SK-N-SH (cell line): ENCODE measurements around the gene REX1BD. TPM values are rescaled to one million over a fixed set of nuclear protein-coding genes. Genes with fewer than 3 reads are reported as not detected.

Source experiments
- CTCF ChIA-PET: fragments of 300-600, 350-600 bp; formaldehyde crosslinking; extraction: SDS; loops from one replicate; lab custom pipeline; 2021; lab: Yijun Ruan, JAX
- POLR2A ChIA-PET: fragments of 350-600 bp; sonication (Branson Sonifier 250); formaldehyde crosslinking; extraction: SDS; loops from one replicate; lab custom pipeline; 2020; ENCODE audit warnings: antibody characterized with exemption, inconsistent platforms; lab: Yijun Ruan, JAX
- DNase-seq: peaks from one replicate; pipeline ENCODE4 v3.0.0; 2012
- H2AFZ ChIP-seq: fragments of 200-600 bp; sonication (generic); 2 replicates; pipeline ENCODE4 v1.8.1; 2016; ENCODE audit warnings: antibody characterized with exemption, mild to moderate bottlenecking, low read depth
- H3F3A ChIP-seq: fragments of 200-600 bp; sonication (generic); replicated peaks from 2 replicates; pipeline ENCODE3; 2016; ENCODE audit warnings: antibody characterized with exemption, mild to moderate bottlenecking; ENCODE audit not compliant: insufficient read depth
- H3K27ac ChIP-seq, 2 experiments: fragments of 200-500 bp in 1 of 2; fragments of 200-600 bp in 1 of 2; sonication (Bioruptor generic) in 1 of 2; sonication (generic), shearing (Covaris generic) in 1 of 2; 2 replicates each; pipeline versions ENCODE4 v1.5.1 to v1.6.1; 2014 to 2016; ENCODE audit warnings: low read depth in 2 of 2, inconsistent platforms in 1 of 2, low read length in 1 of 2, mild to moderate bottlenecking in 1 of 2, mixed read lengths in 1 of 2
- H3K27me3 ChIP-seq: fragments of 200-600 bp; sonication (generic), shearing (Covaris generic); 2 replicates; pipeline ENCODE4 v1.6.1; 2016; ENCODE audit warnings: mixed run types; ENCODE audit not compliant: insufficient read depth
- H3K36me3 ChIP-seq, 2 experiments: fragments of 200-500 bp in 1 of 2; fragments of 200-600 bp in 1 of 2; sonication (Bioruptor generic) in 1 of 2; sonication (generic) in 1 of 2; replicated peaks in 1 of 2; 2 replicates each; pipeline versions ENCODE3 to v1.5.1; 2014 to 2016; ENCODE audit warnings: low read length in 1 of 2, mild to moderate bottlenecking in 1 of 2; ENCODE audit not compliant: insufficient read depth in 2 of 2, control insufficient read depth in 1 of 2
- H3K4me1 ChIP-seq, 2 experiments: fragments of 200-500 bp in 1 of 2; fragments of 200-600 bp in 1 of 2; sonication (Bioruptor generic) in 1 of 2; sonication (generic), shearing (Covaris generic) in 1 of 2; 2 replicates each; pipeline versions ENCODE4 v1.5.1 to v1.6.1; 2014 to 2016; ENCODE audit warnings: low read depth in 1 of 2, low read length in 1 of 2, mixed run types in 1 of 2; ENCODE audit not compliant: insufficient read depth in 2 of 2, control insufficient read depth in 1 of 2
- H3K4me2 ChIP-seq: fragments of 200-600 bp; sonication (generic), shearing (Covaris generic); 2 replicates; pipeline ENCODE4 v1.6.1; 2017; ENCODE audit warnings: mixed run types
- H3K4me3 ChIP-seq, 2 experiments: fragments of 200-500 bp in 1 of 2; fragments of 200-600 bp in 1 of 2; sonication (Bioruptor generic) in 1 of 2; sonication (generic), shearing (Covaris generic) in 1 of 2; 2 replicates each; pipeline versions ENCODE4 v1.5.1 to v1.8.1; 2014 to 2016; ENCODE audit warnings: low read depth in 2 of 2, inconsistent platforms in 1 of 2, low read length in 1 of 2, mild to moderate bottlenecking in 1 of 2, mixed read lengths in 1 of 2, moderate library complexity in 1 of 2
- H3K79me2 ChIP-seq: fragments of 200-600 bp; sonication (generic); 2 replicates; pipeline ENCODE4 v1.8.1; 2017; ENCODE audit warnings: mild to moderate bottlenecking; ENCODE audit not compliant: insufficient read depth
- H3K9ac ChIP-seq: fragments of 200-600 bp; sonication (generic); 2 replicates; pipeline ENCODE4 v1.6.1; 2017; ENCODE audit warnings: mixed run types
- H3K9me2 ChIP-seq: fragments of 200-600 bp; sonication (generic); 2 replicates; pipeline ENCODE4 v1.6.1; 2017; ENCODE audit warnings: mixed run types
- H3K9me3 ChIP-seq: fragments of 200-600 bp; sonication (generic); 2 replicates; pipeline ENCODE4 v1.6.1; 2017; ENCODE audit warnings: mixed run types, mild to moderate bottlenecking, moderate library complexity
- H4K20me1 ChIP-seq: fragments of 200-600 bp; sonication (generic); 2 replicates; pipeline ENCODE4 v1.6.1; 2017; ENCODE audit warnings: mild to moderate bottlenecking, mixed run types; ENCODE audit not compliant: insufficient read depth
- CHD2 ChIP-seq: fragments of 150-350 bp; IDR thresholded peaks from 2 replicates; pipeline ENCODE4 v1.6.1; 2018; ENCODE audit warnings: low read length; ENCODE audit not compliant: partially characterized antibody
- CTCF ChIP-seq: fragments of 200-600 bp; sonication (generic); IDR thresholded peaks from 2 replicates; pipeline ENCODE4 v1.6.1; 2017; ENCODE audit warnings: antibody characterized with exemption, mild to moderate bottlenecking, moderate library complexity
- EP300 ChIP-seq, 2 experiments: IDR thresholded peaks; 2 replicates each; pipeline versions ENCODE4 v1.4.0 to v1.6.1; 2012; ENCODE audit warnings: borderline replicate concordance in 1 of 2, low read depth in 1 of 2, low read length in 1 of 2
- FOXM1 ChIP-seq: IDR thresholded peaks from 2 replicates; pipeline ENCODE4 v1.4.0; 2012; ENCODE audit warnings: low read depth, mild to moderate bottlenecking
- GATA2 ChIP-seq: sonication (generic); formaldehyde crosslinking; IDR thresholded peaks from 2 replicates; pipeline ENCODE4 v1.5.0; 2020; ENCODE audit warnings: mild to moderate bottlenecking, missing genetic modification reagents
- MAX ChIP-seq: IDR thresholded peaks from 2 replicates; pipeline ENCODE4 v1.4.0; 2012; ENCODE audit warnings: low read depth
- MEF2A ChIP-seq: IDR thresholded peaks from 2 replicates; pipeline ENCODE4 v1.4.0; 2012; ENCODE audit warnings: low read depth, borderline replicate concordance
- MXI1 ChIP-seq: IDR thresholded peaks from 2 replicates; pipeline ENCODE4 v1.6.1; 2012; ENCODE audit warnings: mild to moderate bottlenecking, low read depth, low read length, improper control_type of control experiment
- NRF1 ChIP-seq: IDR thresholded peaks from 2 replicates; pipeline ENCODE4 v1.6.1; 2012; ENCODE audit warnings: low read depth, mild to moderate bottlenecking, low read length
- PBX3 ChIP-seq: IDR thresholded peaks from 2 replicates; pipeline ENCODE4; 2012
- POLR2AphosphoS5 ChIP-seq: IDR thresholded peaks from 2 replicates; pipeline ENCODE4 v1.6.1; 2012; ENCODE audit warnings: low read depth, low read length
- RAD21 ChIP-seq: IDR thresholded peaks from 2 replicates; pipeline ENCODE4 v1.6.1; 2012; ENCODE audit warnings: mild to moderate bottlenecking, low read length
- REST ChIP-seq: IDR thresholded peaks from 2 replicates; pipeline ENCODE4 v1.6.1; 2012; ENCODE audit warnings: mild to moderate bottlenecking, low read depth, low read length, moderate library complexity
- SIN3A ChIP-seq: IDR thresholded peaks from 2 replicates; pipeline ENCODE4 v1.6.1; 2012; ENCODE audit warnings: low read depth, mild to moderate bottlenecking, low read length, moderate library complexity, borderline replicate concordance
- TAF1 ChIP-seq: IDR thresholded peaks from 2 replicates; pipeline ENCODE4 v1.6.1; 2012; ENCODE audit warnings: low read depth, mild to moderate bottlenecking, low read length, moderate library complexity, borderline replicate concordance
- TCF12 ChIP-seq: IDR thresholded peaks from 2 replicates; pipeline ENCODE4 v1.4.0; 2012
- TEAD4 ChIP-seq: IDR thresholded peaks from 2 replicates; pipeline ENCODE4 v1.4.0; 2012; ENCODE audit warnings: mild to moderate bottlenecking, borderline replicate concordance; ENCODE audit not compliant: insufficient read depth
- USF1 ChIP-seq: IDR thresholded peaks from 2 replicates; pipeline ENCODE4 v1.4.0; 2012; ENCODE audit warnings: low read depth, borderline replicate concordance
- USF2 ChIP-seq: fragments of 150-350 bp; IDR thresholded peaks from 2 replicates; pipeline ENCODE4 v1.6.1; 2017; ENCODE audit warnings: antibody characterized with exemption, low read length, low read depth, borderline replicate concordance
- YY1 ChIP-seq: IDR thresholded peaks from 2 replicates; pipeline ENCODE4 v1.4.0; 2012; ENCODE audit warnings: low read depth, mild to moderate bottlenecking
- WGBS: methylation state at CpG from one replicate; pipeline ENCODE4 v1.1.6; 2017; ENCODE audit warnings: low lambda C conversion rate; 5-methylcytosine and 5-hydroxymethylcytosine counted together
- polyA plus RNA-seq, 3 experiments: library from polyadenylated mRNA; depleted of rRNA; stranded (reverse); fragments of >200 nt; gene quantifications; 2 replicates each; pipeline ENCODE4 v1.2.3, GENCODE V29; 2012

REX1BD gene
- polyA plus RNA-seq, 1 of the 3 experiments (the other 2 are of a cell fraction) = 159 TPM

- WGBS = 81% methylated on average over 7 of the region's 7 CpGs
- no peak overlapping the region for H3K9ac ChIP-seq
- H3K27me3 ChIP-seq = no peaks in the 10 kb centered on the region
- no peak overlapping the region for H2AFZ ChIP-seq
- no peaks in the 10 kb centered on the region for H3K9me2 ChIP-seq
- no peaks in the 10 kb centered on the region for H4K20me1 ChIP-seq
- no peaks in the 10 kb centered on the region for H3K9me3 ChIP-seq
- no peaks in the 10 kb centered on the region for H3K36me3 ChIP-seq
- H3K79me2 ChIP-seq = no peaks in the 10 kb centered on the region
- no peak for DNase-seq
- POLR2A ChIA-PET = no interaction called here
- TF ChIP-seq GATA2 (CRISPR knock-in tag) (no peak), FOXM1 (no peak), CHD2 (no peak), TCF12 (no peak)
- CTCF ChIA-PET = interaction anchor here (0.6 to 1.2 kb wide), 3 partner anchors 14 to 46 kb away, joined by 3 to 4 read pairs (median 3); no protein-coding TSS in a partner anchor
- no peak overlapping the region for H3K27ac ChIP-seq
- no peak overlapping the region for H3K4me3 ChIP-seq
- no peak overlapping the region for H3K4me2 ChIP-seq
- no peaks in the 10 kb centered on the region for H3K4me1 ChIP-seq
- no peaks in the 10 kb centered on the region for H3F3A ChIP-seq
Measured at GRCh38 chr19:18620902-18621301, 32.3 kb downstream of the REX1BD start.

- H3K27me3 ChIP-seq = no peaks in the 10 kb centered on the region
- no peaks in the 10 kb centered on the region for H4K20me1 ChIP-seq
- no peak overlapping the region for H3K9ac ChIP-seq
- H3F3A ChIP-seq = no peaks in the 10 kb centered on the region
- H3K79me2 ChIP-seq = no peaks in the 10 kb centered on the region
- DNase-seq = no peak
- no peak overlapping the region for H2AFZ ChIP-seq
- peaks cover 0 to 7% of the 10 kb centered on the region in 2 experiments; a peak in 1 of 4 replicates for H3K4me1 ChIP-seq
- no peak overlapping the region for H3K4me2 ChIP-seq
- ChIA-PET CTCF (no interaction called here), POLR2A (no interaction called here)
- H3K9me3 ChIP-seq = no peaks in the 10 kb centered on the region
- H3K36me3 ChIP-seq = no peaks in the 10 kb centered on the region
- no peaks in the 10 kb centered on the region for H3K9me2 ChIP-seq
- H3K27ac ChIP-seq = no peak overlapping the region
- 72% methylated on average over 2 of the region's 2 CpGs for WGBS
- no peak overlapping the region for H3K4me3 ChIP-seq
- TF ChIP-seq PBX3 (no peak), CTCF (no peak), GATA2 (CRISPR knock-in tag) (no peak), EP300 (IDR thresholded peaks at IDR 0.05; ENCODE audit: borderline replicate concordance in 1 of 2, low read depth in 1 of 2, low read length in 1 of 2) (no peak), YY1 (no peak), POLR2AphosphoS5 (no peak), REST (no peak), NRF1 (no peak), RAD21 (no peak), MXI1 (no peak), TCF12 (no peak), TAF1 (no peak), SIN3A (no peak), MAX (no peak), CHD2 (no peak), USF1 (no peak), USF2 (no peak), MEF2A (no peak), TEAD4 (no peak)
Measured at GRCh38 chr19:18626906-18627305, 38.3 kb downstream of the REX1BD start.
